Thyroid gland (tissue), 4 donors: ENCODE results near the gene SAT1.

Experiments
- POLR2A ChIP-seq, 2 donors: fragments of 450-650 bp; IDR thresholded peaks; one replicate each; pipeline ENCODE4 v1.6.1; 2017; ENCODE audit warnings: antibody characterized with exemption in 2 of 2, mild to moderate bottlenecking in 2 of 2, moderate library complexity in 1 of 2
- TF ChIP-seq, protein P1 (sequence below), 6 experiments: fragments of 200-600 bp in 3 of 6; fragments of 450-650 bp in 3 of 6; sonication (generic) in 3 of 6; IDR thresholded peaks; one replicate each; pipeline ENCODE4 v1.5.1; 2016 to 2019; ENCODE audit warnings: antibody characterized with exemption in 6 of 6, mild to moderate bottlenecking in 2 of 6, inconsistent platforms in 1 of 6, moderate library complexity in 1 of 6

DNA sequence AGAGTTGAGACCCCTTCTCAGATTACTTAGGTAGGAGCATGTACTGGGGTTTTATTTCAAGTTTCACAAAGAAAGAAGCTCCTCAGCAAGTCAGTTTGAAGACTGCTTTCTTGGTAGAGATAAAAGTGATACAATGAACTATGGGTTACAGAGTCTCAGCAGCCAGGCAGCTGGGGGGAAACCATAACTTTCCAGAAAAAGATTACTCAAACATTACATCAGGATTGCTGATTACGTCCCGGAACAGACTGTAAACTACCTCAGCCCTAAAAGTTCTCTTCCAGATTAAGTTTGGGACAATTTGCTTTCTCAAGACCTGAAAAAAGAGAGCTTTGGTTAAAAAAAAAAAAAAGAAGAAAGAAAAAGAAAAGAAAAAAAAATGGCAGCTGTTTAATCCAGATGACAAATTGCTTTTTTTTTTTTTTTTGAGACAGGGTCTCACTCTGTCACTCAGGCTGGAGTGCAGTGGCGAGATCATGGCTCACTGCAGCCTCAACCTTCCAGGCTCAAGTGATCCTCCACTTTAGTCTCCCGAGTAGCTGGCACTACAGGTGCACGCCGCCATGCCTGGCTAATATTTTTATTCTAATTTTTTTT, 16.6 kb downstream of the SAT1 start:
- TF ChIP-seq, protein P1, sequence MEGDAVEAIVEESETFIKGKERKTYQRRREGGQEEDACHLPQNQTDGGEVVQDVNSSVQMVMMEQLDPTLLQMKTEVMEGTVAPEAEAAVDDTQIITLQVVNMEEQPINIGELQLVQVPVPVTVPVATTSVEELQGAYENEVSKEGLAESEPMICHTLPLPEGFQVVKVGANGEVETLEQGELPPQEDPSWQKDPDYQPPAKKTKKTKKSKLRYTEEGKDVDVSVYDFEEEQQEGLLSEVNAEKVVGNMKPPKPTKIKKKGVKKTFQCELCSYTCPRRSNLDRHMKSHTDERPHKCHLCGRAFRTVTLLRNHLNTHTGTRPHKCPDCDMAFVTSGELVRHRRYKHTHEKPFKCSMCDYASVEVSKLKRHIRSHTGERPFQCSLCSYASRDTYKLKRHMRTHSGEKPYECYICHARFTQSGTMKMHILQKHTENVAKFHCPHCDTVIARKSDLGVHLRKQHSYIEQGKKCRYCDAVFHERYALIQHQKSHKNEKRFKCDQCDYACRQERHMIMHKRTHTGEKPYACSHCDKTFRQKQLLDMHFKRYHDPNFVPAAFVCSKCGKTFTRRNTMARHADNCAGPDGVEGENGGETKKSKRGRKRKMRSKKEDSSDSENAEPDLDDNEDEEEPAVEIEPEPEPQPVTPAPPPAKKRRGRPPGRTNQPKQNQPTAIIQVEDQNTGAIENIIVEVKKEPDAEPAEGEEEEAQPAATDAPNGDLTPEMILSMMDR (IDR thresholded peaks at IDR 0.05), result no peak
- TF ChIP-seq POLR2A (IDR thresholded peaks at IDR 0.05), result no peak
